Stimulated activated CD8-positive, alpha-beta memory T cell treated with anti-CD3 and anti-CD28 coated beads, Interleukin-2, amount 100 ng/mL, for 1 hour (primary cell): ENCODE measurements around the gene ADAMTS15.

Experiments used
- DNase-seq, 2 donors: peaks; one replicate each; pipeline ENCODE4 v3.0.0-alpha.2; 2020; ENCODE audit warnings: low read depth in 2 of 2

The ADAMTS15 gene, protein sequence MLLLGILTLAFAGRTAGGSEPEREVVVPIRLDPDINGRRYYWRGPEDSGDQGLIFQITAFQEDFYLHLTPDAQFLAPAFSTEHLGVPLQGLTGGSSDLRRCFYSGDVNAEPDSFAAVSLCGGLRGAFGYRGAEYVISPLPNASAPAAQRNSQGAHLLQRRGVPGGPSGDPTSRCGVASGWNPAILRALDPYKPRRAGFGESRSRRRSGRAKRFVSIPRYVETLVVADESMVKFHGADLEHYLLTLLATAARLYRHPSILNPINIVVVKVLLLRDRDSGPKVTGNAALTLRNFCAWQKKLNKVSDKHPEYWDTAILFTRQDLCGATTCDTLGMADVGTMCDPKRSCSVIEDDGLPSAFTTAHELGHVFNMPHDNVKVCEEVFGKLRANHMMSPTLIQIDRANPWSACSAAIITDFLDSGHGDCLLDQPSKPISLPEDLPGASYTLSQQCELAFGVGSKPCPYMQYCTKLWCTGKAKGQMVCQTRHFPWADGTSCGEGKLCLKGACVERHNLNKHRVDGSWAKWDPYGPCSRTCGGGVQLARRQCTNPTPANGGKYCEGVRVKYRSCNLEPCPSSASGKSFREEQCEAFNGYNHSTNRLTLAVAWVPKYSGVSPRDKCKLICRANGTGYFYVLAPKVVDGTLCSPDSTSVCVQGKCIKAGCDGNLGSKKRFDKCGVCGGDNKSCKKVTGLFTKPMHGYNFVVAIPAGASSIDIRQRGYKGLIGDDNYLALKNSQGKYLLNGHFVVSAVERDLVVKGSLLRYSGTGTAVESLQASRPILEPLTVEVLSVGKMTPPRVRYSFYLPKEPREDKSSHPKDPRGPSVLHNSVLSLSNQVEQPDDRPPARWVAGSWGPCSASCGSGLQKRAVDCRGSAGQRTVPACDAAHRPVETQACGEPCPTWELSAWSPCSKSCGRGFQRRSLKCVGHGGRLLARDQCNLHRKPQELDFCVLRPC

DNA sequence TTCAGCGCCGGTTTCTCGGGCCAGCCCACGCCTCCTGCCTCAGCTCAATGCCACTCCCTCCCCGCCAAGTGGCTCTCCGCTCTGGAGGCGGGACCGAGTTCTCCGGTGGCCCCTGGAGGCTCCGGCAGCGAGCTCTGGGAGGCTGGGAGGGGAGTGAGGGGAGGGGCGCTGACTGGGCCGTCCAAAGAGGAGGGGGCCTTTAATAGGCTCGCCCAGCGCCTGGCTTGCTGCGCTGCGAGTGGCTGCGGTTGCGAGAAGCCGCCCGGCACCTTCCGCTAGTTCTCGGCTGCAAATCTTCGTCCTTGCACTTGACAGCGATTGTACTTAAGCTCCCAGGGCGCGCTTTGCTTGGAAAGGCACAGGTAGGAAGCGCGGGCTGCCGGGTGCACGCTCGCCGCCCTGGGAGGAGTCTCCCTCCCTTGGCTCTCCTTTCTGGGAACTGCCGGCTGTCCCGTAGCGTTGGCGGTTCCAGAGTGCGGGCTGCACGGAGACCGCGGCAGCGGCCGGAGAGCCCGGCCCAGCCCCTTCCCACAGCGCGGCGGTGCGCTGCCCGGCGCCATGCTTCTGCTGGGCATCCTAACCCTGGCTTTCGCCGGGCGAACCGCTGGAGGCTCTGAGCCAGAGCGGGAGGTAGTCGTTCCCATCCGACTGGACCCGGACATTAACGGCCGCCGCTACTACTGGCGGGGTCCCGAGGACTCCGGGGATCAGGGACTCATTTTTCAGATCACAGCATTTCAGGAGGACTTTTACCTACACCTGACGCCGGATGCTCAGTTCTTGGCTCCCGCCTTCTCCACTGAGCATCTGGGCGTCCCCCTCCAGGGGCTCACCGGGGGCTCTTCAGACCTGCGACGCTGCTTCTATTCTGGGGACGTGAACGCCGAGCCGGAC is at the start of gene ADAMTS15:
Gene ADAMTS15 (plus strand): TSS at position 230 of the 894 bp plus-strand sequence. CDS start 329 bp downstream, at position 559.
- no peak for DNase-seq

DNA sequence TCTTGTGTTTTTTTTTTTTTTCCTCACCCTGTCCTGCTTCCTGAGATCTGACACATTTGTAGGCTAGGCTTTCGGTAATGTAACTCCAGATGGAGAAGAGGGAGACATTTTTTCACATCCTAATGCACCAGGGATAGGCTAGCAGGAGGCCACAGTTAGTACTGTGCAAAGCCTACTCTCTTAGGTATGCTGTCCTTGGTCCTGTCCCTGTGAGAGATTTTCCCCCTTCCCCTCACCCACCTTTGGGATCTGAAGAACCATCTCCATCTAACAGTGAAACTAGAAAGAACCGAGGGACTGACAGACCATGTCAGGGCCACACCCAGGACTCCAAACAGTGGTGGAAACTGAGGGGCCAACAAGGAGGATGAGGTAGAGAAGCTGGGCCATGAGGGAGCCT is 49.2 kb upstream of the ADAMTS15 start:
- DNase-seq, result no peak

DNA sequence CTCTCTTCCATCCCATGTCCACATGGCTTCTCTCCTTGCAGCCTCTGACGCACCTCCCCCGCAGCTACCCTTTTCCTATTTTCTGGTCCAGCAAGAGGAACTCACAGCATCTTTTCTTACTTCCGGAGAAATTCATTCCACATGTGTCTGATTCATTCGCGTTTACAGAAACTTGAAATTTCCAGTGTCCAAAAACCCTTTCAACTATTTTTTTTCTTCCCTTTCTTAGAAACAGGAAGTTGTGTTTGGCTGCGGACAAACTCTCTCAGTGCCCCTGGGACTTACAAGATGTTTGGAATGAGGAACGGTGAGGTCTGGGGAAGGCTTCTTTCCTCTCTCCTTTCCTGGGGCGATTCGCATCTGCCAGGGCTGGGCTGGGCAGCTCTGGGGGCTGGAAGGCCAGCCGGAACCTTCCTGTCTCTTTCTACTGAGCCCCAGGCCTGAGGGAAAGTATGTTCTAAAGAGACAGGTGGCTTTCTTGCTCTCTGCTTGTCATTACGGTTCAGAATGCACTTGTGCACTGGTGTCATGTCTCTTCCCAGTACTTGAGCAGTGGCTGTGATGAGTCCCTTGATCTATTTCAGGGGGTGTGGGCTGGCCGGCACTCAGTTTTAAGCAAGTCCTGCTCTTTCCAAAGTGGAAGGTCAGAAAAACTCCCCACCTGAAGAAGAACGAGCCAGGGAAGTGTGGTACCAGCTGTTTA is 47.5 kb upstream of the ADAMTS15 start:
- no peak for DNase-seq

DNA sequence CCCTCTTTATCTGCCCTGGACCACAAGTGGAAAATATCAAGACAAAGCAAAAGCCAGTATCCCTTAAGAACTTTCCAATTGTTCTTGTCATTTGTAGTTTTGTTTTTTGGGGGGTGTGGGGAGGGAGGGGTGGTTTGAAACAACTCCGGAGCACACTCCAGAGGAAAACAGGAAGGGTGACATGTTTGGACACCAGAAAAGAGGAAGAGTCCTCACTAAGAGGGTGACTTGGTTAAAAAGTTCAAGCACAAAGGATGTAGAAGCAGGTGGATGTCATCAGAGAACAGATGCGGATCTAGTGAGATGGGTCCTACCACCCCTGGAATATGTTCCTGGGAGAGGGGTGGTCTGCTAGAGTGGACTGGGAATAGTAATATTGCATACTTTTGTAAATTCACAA is 45.9 kb upstream of the ADAMTS15 start:
- DNase-seq, result no peak

DNA sequence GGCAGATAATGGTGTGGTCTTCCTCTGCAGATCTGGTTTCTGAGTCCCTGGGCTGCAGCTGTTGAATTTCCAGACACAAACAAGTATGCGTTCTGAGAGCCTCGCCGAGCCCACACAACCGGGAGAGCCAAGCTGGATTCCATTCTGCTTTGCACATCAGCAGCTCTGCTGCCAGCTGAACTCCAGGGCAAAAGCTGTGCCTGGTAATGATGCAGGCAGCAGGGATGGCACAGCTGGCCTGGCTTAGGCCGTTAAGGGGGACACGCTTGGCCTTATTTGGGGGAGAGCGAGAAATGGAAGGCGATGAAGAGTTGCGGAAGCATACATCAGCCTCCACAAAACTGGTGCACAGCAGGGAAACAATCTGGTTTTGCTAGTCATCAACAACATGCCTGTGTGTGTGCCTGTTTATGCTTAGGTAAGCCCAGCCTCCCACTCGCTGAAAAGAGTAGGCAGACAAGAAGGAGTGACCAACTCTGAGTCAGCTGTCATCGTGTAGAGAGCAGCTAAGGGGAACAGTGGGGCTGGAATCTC is 45.1 kb upstream of the ADAMTS15 start:
- no peak for DNase-seq

DNA sequence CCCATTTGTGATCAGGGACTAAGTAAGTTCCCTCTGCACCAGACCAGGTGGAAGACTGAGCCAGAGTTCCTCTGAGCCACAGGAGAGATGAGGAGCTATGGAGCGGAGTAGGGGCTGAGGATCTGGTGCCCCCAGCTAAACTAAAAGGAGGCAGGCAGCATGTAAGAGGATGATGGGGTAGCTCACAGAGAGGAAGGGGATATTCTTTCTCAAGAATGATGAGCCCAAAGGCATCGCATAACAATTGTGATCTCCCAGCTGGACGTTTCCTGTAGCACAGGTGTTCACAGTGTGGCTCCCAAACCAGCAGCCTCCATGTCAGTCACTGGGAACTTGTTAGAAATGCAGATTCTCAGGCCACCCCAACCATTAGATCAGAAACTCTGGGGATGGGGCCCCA is 44.5 kb upstream of the ADAMTS15 start:
- DNase-seq, result no peak

DNA sequence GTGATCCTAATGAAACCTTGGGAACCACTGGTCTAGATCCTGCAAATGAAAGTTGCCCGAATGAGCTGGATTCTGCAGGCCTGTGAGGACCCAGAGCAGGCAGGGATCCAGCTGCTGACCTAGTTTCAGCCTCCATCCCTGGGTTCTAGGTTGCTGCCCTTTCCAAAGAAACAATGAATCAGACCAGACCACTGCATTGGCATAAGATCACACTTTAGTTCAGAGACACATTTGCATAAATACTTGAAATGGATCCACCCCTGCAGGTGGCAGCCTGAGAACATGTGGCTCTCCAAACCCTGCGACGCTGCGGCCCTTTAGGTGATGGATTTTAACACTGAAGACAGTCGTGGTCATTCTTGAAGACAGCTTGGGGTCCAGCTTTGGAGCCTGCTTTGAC is 43.7 kb upstream of the ADAMTS15 start:
- DNase-seq, result no peak

DNA sequence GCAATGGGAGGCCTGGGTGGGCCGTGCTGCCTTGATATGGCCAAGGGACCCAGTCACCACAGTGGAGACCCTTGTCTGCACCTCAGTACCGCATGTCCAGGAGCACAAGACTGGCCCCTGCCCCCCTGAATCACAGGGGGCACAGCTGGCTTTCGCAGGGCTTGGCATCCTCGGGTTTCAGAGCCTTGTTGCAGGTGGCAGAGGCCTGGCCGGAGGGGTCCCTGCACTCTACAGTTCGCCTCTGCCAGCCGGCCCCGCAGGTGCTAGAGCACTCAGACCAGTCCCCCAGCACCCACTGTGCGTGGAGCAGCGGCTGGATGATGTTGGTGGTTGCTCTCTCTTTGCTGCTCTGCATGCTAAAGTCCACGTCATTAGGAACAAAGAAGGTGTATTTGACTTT is 43.0 kb upstream of the ADAMTS15 start:
- DNase-seq, result no peak

DNA sequence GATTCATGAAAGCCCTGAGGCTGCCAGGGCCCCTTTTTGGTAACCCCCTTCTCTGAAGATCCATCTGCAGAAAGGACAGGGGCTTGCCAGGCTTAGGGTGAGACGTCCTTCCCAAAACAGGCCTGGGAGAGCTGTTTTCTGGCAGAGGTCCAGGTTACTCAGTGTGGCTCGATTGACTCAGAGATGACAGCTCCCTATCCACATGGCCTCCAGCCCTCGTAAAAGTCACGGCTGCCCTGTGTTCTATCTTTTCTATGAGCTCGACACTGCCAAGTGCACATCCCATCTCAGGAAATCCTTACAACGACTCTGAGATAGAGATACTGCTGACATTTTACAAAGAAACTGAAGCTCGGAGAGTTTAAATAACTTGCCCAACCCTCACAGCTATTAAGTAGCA is 40.5 kb upstream of the ADAMTS15 start:
- no peak for DNase-seq

DNA sequence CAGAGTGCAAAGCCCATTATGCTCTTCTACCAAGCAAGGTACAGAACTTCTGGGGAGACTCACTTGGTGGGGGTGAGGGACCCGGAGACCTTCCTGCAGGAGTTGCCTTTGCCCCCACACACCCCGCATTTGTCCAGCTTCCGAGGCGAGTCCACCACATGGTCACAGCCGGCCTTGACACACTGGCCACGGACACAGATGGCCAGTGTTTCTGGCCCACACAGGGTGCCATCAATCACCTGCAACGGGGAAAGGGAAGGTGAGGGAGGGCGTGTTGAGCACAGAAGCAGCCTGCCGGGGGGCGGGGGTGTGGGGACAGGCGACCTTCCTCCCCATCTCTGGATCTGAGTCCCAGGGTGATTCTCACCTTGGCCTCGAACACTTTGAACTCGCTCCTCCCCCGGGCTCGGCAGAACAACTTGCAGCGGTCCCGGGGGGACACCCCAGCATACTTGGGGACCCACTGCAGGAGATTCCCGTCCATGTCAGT is 40.0 kb upstream of the ADAMTS15 start:
- DNase-seq, result no peak

DNA sequence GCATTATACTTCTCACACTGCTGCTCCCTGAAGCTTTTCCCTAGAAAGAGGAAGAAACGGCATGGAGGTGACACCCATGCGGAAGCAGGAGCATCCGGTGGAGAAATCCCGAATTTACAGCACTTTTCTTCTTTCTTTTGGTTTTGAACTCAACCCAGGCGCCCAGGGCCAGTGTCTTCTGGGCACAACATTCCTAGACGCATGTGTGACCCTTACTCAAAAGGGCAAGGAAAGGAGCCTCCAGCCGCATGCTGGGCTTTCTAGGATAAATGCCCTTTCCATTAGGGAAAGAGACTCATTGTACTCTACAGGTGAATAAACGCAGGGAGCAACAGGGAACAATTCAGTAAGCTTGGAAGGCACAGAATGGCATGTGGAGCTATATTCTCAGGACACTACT is 39.5 kb upstream of the ADAMTS15 start:
- no peak for DNase-seq

DNA sequence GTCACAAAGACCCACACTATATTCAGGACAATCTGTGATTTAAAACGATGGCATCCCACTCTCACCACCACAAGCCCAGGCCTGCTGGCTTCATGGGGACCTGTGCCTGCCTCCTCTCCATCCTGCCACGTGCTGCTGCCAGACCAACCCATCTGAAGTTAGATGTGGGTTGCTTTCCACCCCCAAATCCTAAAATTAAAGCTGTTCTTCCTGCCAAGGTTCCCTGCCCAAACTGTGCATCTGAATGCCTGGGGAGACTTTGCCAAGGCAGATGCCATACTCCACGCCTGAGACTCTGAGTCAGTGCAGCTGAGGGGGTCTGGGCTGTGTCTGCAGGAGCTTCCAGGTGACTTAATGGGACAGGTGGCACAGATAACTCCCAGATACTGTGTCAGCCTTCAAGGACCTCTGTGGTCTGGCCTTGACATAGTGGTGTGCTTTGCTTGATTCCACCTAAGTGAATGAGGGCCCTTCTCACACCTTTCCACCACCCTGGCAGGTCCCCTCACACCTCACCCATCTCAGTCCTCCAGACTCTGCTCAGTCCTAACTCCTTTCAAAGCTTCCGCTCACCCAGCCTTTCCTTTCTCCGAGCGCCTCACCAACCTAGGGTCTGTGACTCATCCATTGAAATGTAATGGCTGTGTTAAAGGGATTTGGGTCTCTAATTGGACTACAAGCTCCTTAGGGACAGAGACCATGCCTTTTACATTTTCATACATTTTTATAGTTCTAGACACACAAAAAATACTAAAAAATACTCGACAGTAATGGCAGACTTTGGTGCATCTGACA is 38.7 kb upstream of the ADAMTS15 start:
- no peak for DNase-seq

DNA sequence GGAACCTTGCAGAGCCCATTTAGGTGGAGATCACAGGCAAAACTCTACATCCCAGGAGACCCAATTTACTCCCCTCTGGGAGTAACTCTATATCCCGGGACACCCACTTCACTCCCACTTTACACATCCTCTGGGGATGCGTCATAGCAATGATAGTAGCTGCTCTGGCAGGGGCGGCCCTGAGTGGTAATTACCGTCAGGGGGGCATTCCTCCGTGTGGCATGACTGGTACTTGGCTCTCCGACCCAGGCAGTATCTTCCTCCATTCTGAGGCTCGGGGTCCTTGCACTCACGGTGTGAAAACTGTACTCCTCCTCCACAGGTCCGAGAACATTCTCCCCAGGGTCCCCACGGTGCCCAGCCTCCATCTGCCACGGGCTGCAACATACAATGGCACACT is 37.2 kb upstream of the ADAMTS15 start:
- no peak for DNase-seq

DNA sequence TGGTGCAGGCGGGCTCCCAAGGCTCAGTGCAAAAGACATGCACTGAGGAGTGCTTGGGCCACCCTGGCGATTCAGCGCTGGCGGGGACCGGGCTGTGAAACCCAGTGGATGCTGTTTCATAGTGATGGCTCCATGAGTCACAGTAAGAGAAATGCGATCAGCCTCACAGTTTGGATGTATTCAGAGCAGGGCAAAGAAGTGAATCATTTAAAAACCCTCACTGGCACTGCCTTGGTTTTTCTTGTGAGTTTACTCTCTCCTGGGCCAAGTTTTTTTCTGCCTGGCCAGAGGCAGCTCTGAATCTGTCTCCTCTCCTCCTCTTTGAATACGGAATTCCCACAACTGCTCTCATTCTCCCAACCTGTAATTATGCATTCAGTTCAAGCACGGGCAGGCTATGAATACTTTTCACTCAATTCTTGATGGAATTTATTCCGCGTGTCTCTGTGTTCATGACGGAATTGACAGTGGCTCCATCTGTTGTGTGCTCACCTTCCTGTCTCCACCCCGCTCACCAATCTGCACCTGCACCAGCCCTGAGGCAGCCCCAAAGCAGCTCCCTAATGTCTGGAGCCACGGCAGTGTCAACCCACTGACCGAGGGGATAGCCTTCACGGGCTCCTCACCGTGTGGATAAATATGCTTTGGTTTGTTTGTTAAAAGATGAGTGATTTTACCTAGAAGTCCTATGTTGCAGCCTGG is 34.9 kb upstream of the ADAMTS15 start:
- no peak for DNase-seq

DNA sequence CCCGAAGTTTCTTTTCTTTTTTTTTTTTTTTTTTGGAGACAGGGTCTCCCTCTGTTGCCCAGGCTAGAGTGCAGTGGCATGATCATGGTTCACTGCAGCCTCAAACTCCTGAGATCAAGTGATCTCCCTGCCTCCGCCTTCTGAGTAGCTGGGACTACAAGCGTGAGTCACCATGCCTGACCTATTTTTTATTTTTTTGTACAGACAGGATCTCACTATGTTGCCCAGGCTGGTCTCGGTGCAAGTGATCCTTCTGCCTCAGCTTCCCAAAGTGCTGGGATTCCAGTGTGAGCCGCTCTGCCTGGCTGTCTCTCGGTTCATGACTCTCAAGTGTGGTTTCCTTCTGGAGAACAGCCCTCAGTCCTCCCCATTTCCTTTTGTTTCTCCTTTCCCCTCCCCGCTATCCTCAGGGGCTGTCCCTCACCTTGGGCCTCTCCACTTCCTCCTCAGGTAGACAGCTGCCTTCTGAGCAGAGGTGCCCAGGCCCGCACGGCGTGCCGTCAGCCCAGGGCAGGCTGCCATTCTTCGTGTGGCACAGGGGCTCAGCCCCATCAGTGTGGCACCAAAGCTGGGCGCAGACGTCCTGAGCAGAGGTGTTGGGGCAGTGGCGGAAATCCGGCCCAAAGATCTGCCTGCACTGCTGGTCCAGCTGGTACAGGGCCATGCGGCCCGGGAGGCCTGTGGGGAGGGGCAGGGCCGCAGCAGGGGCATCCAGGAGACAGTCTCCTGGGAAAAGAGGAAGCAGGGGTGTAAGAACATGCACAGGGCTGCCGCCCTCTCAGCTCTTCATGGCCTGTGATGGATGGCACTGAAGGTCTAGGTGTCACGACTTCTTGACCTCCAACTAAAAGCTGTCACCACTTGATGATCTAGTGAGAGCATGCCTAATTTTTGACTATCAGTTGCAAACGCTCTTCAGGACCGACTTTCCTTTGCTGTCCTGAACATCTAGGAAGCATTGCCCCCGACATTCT is 34.1 kb upstream of the ADAMTS15 start:
- no peak for DNase-seq

DNA sequence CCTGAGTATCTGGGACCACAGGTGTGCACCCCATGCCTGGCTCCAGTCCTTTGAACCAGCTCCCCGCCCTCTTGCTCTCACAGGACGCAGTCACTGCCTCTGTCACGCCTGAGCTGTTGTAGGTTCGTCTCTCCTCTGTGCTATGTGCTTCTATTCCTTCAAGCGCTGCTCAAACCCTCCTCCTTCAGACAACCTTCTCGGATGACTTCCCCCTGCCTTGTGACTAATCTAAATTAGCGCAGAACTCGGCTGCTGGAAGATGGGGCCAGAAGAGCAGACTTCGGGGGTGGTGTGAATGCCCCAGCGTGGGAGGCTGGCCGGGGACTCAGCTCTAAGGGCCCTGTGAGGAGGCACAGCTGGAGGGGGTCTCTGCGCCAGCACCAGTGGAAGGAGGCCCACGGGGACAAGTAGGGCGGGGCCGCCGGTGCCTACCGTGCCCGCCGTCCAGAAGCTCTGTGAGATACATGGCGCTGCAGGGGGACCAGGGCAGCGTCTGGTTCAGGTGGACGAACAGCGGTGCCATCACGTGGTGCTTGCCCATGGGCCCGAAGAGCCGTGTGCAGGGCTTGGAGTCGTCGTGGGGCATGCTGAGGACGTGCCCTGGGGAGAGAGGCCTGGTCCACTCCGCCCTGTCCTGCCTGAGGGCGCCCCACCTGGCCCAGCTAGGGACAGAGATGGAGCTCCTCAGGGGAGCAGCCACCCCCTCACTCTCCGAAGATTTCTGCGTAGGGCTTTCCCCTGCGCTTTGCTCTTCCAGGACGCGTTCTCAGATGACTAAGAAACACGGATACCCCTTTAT is 32.5 kb upstream of the ADAMTS15 start:
- no peak for DNase-seq

DNA sequence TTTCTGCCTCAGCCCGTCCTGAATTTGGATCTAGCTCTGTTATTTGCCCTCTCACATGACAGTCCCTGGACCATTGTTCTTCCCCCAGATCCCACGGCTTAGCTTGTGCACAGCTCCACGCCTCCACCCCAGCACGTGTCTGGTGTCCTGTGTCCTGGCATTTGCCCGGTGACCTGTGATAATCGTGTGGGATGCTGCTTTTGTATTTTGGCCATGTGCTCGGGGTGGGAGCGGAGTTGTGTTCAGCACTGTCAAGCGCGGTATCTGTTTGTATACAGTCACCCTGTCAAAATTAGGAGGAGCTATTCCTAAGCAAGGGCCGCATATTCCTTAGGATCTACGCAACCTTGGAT is 31.9 kb upstream of the ADAMTS15 start:
- DNase-seq, result no peak
